ENCODE measurements around the gene TMEM132A.

TMEM132A gene, protein sequence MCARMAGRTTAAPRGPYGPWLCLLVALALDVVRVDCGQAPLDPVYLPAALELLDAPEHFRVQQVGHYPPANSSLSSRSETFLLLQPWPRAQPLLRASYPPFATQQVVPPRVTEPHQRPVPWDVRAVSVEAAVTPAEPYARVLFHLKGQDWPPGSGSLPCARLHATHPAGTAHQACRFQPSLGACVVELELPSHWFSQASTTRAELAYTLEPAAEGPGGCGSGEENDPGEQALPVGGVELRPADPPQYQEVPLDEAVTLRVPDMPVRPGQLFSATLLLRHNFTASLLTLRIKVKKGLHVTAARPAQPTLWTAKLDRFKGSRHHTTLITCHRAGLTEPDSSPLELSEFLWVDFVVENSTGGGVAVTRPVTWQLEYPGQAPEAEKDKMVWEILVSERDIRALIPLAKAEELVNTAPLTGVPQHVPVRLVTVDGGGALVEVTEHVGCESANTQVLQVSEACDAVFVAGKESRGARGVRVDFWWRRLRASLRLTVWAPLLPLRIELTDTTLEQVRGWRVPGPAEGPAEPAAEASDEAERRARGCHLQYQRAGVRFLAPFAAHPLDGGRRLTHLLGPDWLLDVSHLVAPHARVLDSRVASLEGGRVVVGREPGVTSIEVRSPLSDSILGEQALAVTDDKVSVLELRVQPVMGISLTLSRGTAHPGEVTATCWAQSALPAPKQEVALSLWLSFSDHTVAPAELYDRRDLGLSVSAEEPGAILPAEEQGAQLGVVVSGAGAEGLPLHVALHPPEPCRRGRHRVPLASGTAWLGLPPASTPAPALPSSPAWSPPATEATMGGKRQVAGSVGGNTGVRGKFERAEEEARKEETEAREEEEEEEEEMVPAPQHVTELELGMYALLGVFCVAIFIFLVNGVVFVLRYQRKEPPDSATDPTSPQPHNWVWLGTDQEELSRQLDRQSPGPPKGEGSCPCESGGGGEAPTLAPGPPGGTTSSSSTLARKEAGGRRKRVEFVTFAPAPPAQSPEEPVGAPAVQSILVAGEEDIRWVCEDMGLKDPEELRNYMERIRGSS

DNA sequence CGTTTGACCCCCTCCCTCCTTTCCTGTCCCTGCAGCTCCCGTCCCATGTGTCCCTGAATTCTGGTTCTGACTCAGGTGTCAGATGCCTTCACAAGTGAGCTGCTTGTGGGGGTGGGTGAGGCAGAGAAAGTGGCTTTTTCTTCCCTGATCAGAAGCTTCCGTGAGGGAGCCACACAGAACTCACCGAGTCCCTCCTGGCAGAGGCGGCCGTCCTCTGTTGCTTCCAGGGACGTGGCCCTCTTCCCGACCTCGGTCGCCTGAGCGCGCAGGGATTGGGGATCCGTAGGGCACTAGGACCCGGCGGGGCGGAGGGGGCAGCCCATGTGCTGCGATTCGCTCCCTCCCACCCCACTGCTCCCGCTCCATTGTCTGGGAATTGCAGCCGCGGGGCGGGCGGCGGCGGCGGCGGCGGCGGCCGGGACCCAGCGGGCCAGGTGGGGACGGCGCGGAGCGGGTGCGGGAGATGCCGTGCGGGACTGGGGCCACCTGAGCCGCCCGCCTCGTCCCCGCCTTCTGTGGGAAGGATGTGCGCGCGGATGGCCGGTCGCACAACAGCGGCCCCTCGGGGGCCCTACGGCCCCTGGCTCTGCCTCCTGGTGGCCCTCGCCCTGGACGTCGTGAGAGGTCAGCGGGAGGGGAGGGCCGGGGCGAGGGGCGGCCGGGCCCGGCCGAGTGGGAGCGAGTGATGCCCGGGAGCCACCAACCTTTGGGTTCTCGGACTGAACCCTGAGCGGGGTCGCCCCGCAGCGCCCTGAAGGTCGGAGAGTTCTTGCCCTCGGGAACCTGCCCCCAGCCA is at the start of gene TMEM132A:
TSS of gene TMEM132A (plus strand) at position 351 of the 796 bp plus-strand sequence. CDS start at position 525, 174 bp downstream.
- DNase-seq (ENCODE audit: low spot score), result peak; percentile 82

DNA sequence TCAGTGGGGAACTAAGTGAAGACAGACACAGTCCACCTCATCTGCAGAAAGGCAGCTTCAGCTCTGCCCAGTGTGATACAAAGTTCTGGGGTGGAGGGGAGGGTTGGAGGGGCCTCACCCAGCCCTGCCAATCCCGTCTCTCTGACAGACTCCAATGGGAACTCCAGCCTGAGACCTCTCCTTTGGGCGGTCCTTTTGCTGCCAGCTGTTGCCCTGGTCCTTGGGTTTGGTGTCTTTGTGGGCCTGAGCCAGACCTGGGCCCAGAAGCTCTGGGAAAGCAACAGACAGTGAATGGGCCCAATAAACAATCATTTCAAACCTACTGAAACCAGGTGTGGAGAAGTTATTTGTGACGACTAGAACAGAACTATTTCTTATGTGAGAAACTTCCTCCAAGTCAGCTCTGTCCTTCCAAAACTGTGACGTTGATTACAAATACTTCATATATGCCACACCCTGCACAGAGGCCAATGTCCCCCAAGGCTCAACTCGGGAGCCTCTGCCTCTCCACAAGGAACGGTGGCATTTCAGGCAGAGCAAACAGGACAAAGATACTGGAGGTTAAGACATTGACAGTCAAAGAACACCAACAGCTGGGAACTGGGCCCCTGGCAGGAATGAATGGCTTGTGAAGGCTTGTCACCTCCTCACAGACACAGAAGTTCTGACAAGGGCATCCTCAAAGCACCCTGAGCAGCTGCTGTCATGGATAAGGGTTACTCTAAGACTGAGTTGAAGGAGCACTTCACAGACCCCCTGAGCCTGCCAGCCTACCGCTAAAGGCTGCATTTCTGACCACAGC is 48.7 kb upstream of the TMEM132A start:
- no peak for DNase-seq (ENCODE audit: low spot score)

DNA sequence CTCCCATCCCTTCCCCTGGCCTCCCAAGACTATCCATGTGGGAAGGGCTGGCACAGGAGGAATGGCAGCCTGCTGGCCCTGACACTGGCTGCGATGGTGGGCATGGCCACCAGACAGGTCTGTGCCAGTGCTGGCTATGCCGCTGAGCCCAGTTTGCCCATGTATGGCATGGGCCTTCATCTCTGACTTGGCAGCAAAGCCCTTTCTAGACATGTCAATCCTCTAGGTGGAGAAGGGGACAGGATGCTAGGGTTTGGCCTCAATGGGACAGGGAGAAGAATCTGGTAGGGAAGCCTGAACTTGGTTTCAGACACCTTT is 48.1 kb upstream of the TMEM132A start:
- DNase-seq (ENCODE audit: low spot score), result no peak

DNA sequence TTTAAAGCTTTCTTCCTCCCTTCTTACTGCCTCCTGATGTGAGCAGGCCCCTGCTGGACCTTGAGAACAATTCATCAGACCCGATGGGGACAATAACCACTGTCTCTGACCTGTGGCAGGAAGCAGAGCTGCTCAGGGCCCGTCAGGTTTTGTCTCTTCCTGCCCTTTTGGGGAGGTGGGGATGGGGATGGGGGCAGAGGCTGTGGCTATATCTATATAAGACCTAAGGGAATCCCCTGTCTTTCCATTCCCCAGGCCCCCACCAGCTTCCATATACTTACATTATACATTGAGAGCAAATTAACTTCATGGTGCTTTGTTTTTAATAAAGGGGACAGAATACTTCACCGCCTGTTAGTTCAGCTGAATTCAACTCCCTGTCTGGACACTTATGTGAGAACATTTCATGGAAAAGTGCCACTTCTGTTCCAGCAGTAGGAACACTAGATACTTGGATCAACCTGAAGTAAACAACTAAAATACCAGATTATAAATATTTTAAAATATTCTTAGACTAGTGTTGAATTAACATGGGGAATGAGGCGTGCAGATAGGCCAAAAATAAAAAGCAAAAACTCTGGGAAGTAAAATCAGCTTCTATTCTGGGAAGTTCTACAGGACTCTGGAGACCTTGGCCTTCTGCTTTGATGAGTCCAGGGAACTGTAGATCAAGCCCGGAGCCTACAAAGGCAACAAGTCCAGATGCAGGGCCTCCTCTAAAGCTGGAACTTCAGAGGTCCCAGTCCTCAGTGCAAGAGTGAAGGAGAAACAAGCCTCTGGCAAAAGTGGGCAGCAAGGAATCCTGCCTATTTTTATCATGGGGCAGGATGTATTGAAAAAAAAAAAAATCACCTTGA is 45.8 kb upstream of the TMEM132A start:
- DNase-seq (ENCODE audit: low spot score), result no peak

DNA sequence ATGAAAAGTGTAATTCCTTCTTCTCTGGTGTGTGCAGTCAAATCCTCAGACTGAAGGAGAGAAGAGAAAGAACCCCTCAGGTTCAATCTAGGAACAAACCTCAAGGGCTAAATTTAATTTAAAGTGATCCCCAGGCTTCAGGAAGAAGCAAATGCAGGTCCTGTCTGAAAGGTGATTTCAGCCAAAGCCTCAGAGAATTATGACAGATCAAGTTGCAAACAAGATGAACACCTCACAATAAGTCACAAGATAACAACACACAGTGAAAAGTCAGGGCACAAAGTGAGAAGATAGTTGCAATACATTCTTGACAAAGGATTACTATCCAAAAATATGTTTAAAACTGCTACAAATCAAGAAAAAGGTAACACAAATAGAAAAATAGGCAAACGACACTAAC is 45.2 kb upstream of the TMEM132A start:
- DNase-seq (ENCODE audit: low spot score), result no peak

DNA sequence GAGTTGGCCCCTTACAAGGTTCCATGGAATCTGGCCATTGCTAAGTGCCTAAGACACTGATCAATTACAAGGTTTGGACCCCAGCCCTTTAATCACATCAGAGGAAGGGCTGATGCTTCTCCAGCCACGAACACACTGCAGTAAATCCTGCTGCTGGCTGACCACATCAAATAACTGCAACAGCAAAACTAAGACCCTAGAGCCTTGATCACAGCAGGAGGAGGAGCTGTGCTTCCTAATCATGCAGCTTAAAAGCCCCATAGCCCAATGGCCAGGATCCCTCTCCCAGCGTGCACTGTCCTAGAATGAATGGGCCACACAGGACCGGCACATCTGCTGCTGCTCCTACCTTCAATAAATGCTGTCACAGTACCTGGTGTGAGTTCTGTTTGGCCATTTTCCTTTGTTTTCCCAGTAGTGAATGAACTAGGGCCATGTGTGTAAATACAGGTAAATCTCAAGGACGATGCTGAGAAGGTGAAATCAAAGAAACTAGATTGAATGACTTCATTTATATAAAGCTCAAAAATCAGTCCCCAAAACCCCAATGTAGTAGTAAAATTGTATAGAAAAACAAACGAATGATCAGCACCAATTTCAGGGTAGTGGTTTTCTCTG is 44.2 kb upstream of the TMEM132A start:
- DNase-seq (ENCODE audit: low spot score), result no peak

DNA sequence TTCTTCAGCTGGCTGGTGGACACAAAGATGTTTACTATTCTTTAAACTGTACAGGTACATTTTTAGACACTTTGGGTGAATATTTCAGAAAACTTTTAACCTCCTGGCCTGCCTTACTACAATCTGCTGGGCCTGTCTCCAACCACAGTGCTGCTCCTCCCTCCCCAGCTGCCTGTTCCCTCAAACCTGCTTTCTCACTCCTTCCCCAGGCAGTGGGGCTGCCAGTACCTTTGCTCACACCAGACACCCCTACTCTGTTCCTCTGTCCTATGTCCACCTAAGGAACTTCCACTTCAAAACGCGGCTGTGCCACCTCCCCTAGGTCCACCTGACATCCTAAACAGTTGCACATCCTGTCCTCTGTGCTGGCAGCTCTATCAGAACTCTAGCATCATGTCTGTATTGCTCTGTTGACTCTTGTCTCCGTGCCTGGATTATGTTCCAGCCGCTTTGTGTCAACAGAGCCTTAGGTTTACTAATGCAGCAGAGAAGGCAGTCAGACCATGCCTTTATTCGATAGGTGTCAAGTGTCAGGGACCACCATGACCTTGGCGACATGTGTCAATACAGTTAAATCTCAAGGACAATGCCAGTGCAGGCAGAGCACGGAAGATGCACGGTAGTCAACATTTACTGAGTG is 43.5 kb upstream of the TMEM132A start:
- DNase-seq (ENCODE audit: low spot score), result no peak

DNA sequence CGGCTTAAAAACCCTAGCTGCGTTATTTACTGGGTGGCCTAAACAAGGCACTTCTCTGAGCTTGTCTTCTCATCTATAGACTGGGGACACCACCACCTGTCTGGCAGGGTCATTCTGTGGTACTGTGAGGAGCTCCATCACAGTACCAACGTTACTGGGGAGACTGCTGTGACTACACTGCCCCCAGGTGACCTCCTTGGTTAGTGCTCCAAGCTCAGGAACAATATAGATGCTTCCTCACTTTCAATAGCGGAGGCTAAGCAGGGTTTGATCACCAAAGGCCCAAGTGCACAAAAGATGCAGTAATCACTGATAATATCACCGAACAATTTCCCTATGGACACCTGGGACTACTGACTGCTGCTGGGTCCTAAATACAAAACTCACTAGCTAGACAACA is 36.7 kb upstream of the TMEM132A start:
- no peak for DNase-seq (ENCODE audit: low spot score)

DNA sequence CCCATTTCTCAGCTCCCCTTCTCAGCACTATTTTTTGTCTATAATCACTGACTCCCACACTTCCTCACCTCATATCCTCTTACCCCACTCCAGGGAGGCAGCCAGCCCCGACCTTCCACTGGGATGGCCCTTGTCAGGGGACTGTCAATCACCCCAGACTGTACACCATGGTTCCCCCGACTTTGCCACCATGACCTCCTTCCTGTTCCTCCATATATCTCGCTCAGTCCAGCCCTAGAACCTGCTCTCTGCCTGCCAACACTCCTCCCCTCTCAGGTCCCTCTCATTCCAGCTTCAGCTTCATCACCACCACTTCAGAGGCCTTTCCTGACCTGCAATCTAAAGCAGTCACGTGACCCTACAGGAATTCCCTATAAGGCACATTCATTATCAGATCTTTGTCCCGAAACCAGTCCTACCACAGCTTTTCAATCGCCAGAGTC is 34.4 kb upstream of the TMEM132A start:
- DNase-seq (ENCODE audit: low spot score), result no peak

DNA sequence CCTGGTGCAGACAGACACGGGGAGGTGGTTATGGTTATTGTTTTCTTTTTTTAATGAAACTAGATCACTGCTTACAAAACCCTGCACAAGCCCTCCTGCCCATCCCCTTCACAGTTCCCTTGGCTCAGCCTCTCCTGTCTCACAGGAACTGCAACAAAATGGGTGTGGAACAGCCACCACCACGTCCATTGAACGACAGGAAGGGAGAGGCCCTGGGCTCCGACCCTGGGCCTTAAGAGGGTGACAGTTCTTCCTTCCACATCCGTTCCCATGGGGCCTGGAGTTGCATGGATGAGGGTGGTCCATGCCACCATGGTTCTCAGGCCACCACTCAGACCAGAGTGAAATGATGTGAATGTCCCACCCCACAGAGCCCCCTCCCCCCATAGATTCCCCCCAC is 33.6 kb upstream of the TMEM132A start:
- DNase-seq (ENCODE audit: low spot score), result no peak

DNA sequence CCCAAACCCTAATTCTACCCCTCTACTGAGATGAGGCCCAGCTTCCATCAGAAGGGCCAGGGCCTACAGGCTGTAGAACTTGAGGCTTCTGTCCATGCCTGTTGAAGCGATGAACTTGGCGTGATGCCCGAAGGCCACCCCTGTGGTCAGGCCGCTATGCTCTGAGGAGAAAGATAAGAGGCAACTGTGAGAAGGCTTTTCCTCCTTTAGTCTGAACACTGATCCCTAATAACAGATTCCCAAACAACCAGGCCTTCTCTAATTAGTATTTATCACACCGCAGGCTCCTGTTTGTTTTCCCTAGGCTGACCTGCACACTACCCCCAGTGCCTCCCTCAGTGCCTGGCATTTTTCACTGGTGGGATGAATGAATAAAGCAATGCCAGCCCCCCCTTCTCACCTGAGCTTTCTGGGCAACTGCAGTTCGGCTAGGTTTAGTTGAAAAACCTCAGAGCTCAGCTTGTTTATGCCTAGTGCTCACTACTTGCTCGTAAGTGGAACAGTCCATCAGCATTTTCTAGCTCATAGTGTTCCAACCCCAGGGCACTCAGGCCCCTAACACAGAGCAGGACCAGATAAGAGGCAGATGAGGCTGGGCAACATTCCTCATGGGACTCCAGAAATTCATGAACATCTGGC is 33.0 kb upstream of the TMEM132A start:
- no peak for DNase-seq (ENCODE audit: low spot score)

DNA sequence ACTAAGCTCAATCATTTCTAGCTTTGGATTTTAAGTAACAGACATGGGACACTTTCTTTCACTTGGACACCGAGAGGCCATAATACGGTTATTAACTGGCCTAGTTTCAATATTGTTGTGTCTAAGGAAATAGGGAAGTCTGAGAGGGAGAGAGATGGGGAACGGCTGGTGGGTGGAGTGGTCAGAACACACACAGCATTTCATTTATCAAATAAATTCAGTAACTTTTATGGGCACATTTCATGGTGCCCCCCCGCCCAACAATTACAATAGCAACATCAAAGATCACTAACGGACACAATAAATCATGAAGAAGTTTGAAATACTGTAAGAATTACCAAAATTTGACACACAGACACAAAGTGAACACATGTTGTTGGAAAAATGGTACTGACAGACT is 28.6 kb upstream of the TMEM132A start:
- DNase-seq (ENCODE audit: low spot score), result no peak

DNA sequence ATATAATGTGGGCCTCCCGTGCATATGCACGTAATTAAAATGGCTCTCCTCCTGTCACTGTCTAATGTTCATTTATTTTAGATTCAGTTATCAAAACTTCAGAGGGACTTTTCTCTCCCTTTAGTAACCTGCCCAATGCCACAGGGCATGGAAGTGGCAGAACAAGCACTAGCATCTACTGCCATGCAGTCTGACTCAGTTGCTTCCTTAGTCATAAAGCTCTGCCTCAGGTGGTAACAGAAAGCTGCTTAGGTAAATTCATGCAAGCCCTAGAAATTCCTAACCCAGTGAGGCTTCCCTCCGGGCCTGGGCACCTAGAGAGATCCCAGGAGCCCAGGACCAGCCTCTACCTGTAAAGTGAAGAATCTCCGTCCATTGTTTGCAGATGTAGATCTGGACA is 26.8 kb upstream of the TMEM132A start:
- DNase-seq (ENCODE audit: low spot score), result no peak

DNA sequence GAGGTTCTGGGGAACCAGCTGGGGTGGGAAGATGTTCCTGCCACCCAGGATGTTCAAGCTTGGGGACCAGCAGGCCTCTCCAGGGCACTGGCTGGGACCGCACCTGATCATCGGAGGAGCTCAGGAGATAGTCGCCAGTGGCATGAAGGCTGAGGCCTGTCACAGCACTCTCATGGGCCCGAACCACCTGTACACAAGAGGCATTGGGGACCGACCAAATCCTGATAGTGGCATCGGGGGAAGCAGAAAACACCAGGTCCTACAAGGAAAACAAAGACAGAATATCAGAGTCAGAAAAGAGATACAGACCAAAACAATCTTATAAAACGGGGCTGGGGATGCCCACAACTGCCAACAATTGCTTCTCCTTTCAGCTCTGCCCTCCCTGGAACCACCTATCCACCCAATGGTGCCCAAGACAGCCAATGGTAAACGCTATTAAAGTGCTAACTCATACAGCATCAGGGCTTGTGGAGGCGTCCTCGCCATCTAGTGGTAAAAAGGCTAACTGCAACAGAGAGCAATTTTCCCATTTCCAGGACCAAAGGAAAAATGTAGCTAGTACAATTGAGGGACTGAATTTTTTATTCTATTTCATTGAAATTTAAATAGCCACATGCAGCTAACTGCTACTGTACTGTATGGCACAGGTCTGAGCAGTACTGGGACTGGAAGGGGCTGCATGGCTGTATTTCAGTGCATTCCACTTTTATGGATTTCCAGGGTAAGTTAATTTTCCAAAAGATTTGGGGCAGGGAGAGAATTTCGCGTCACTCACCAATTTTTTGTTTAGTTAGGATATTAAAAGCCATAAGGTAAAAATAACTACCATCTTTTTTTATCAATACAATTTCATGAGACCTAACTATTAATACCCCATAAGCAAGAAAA is 25.0 kb upstream of the TMEM132A start:
- DNase-seq (ENCODE audit: low spot score), result peak; percentile 48

DNA sequence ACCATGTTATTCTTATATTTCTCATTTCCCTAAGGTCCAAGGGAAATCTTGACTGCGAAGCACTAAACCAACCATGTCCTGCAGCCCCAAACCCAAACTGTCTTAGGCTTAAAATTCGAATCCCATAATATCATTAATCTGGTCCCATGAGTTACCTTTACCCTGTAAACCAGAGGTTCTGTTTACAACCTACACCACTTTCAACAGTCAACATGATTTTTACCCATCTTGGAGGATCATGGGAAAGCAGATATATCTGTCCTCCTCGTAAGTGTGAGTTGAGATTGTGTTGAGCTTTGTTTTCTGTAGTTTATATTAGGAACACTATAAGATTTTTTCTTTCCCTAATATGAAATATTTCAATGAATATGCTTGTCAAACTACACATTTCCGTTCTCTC is 24.3 kb upstream of the TMEM132A start:
- DNase-seq (ENCODE audit: low spot score), result no peak

DNA sequence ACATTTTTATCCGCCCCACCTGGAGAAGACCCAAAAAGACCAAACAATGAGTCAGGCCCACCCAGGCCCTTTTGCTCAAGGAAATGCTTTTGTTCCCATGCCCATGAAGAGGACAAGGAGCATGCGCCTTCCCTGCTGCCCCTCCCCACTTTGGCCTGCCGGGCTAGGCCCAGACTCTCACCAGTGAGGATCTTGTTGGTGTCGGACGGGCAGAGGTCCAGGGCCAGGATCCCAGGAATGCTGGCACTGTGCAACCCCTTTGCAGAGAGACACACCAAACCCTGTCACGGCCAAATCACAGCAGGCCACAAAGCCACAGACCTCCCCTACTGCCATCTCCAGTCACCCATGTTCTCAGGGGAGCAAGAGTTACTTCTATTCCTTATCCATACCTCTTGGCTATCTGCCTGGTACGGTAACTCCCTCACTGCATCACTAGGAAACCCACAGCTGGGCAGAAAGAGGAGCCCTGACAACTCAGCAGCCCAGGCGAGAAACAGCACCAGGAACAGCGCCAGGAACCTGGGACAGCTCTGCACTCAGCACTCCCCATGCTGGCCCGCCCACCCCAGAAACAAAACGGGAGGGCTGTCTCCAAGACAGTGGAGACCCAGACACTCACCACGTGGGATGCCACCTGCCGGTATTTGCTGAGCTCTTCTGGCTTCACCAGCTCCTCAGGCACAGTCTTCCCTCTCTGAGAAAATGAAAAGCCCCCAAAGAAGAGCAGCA is 23.4 kb upstream of the TMEM132A start:
- no peak for DNase-seq (ENCODE audit: low spot score)

DNA sequence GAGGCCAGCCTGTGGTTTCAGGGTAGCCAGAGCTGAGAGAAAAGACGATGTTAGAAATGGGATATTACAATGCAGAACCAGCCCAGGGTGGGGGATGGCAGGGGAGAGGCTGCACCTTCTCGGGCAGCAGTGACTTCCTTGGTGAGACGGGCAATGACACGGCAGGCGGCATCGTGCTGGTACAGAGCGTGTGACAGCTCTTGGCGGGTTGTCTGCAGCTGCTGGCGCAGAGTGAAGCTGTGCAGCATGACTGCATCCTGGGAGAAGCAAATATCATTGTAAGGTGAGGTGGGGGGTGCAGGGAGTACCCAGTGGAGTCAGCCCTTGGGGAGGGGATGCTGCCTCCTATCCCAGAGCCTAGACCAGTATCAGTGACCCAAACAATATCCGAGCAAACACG is 21.6 kb upstream of the TMEM132A start:
- DNase-seq (ENCODE audit: low spot score), result no peak

All from LoVo (cell line).